ENCODE measurements around the gene ZNF654.

GRCh38 chr3:88084097-88084501 lies 25.0 kb downstream of the ZNF654 start:
- TF ChIP-seq, protein P1, sequence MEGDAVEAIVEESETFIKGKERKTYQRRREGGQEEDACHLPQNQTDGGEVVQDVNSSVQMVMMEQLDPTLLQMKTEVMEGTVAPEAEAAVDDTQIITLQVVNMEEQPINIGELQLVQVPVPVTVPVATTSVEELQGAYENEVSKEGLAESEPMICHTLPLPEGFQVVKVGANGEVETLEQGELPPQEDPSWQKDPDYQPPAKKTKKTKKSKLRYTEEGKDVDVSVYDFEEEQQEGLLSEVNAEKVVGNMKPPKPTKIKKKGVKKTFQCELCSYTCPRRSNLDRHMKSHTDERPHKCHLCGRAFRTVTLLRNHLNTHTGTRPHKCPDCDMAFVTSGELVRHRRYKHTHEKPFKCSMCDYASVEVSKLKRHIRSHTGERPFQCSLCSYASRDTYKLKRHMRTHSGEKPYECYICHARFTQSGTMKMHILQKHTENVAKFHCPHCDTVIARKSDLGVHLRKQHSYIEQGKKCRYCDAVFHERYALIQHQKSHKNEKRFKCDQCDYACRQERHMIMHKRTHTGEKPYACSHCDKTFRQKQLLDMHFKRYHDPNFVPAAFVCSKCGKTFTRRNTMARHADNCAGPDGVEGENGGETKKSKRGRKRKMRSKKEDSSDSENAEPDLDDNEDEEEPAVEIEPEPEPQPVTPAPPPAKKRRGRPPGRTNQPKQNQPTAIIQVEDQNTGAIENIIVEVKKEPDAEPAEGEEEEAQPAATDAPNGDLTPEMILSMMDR (IDR thresholded peaks at IDR 0.05): no peak
- TF ChIP-seq POLR2A (IDR thresholded peaks at IDR 0.05): no peak

Data from gastroesophageal sphincter (tissue), 3 donors.